Ramos (cell line): ENCODE measurements around the gene CAMK4.

Experiments
- in situ Hi-C: fragments of 300-500 bp; cut with MboI; formaldehyde crosslinking; loops from one replicate; pipeline ENCODE4 v1.14.3; 2022; ENCODE audit warnings: low sequenced_read_pairs; ENCODE audit not compliant: unreplicated experiment

The CAMK4 gene

GRCh38 chr5:111512375-111513130 is 288.4 kb downstream of the CAMK4 start, which contains the start of gene STARD4:
Gene STARD4, minus strand, starts transcription at chr5:111512535. Its CDS starts 5,102 bp downstream, at chr5:111507433.
- in situ Hi-C loops: no loop called here

- in situ Hi-C loops: no loop called here
Measured at GRCh38 chr5:111513131-111513520, 288.9 kb downstream of the CAMK4 start.

GRCh38 chr5:111514087-111514486 is 289.9 kb downstream of the CAMK4 start:
- in situ Hi-C loops: no loop called here

GRCh38 chr5:111517853-111518501 is 293.8 kb downstream of the CAMK4 start:
- in situ Hi-C loops: no loop called here

- in situ Hi-C loops: no loop called here
Measured at GRCh38 chr5:111518777-111519176, 294.6 kb downstream of the CAMK4 start.

- in situ Hi-C loops: no loop called here
Measured at GRCh38 chr5:111520908-111521307, 296.7 kb downstream of the CAMK4 start.

- in situ Hi-C loops: no loop called here
Measured at GRCh38 chr5:111528056-111528455, 303.9 kb downstream of the CAMK4 start.

- in situ Hi-C loops: no loop called here
Measured at GRCh38 chr5:111530298-111530740, 306.1 kb downstream of the CAMK4 start.

- in situ Hi-C loops: no loop called here
Measured at GRCh38 chr5:111532886-111533582, 308.9 kb downstream of the CAMK4 start.

GRCh38 chr5:111535879-111536549 is 311.8 kb downstream of the CAMK4 start:
- in situ Hi-C loops: no loop called here

- in situ Hi-C loops: no loop called here
Measured at GRCh38 chr5:111537141-111538024, 313.2 kb downstream of the CAMK4 start.
